Measurements from ENCODE around the gene KCNC1.
A peak's percentile ranks its signal among the peaks of the same experiment; 100 is the strongest.

The KCNC1 gene

GRCh38 chr11:17734418-17734911 lies at the start of gene KCNC1:
Gene KCNC1, plus strand, starts transcription at chr11:17734781. Its CDS starts 1,222 bp downstream, at chr11:17736003.
- no peak for DNase-seq

DNA sequence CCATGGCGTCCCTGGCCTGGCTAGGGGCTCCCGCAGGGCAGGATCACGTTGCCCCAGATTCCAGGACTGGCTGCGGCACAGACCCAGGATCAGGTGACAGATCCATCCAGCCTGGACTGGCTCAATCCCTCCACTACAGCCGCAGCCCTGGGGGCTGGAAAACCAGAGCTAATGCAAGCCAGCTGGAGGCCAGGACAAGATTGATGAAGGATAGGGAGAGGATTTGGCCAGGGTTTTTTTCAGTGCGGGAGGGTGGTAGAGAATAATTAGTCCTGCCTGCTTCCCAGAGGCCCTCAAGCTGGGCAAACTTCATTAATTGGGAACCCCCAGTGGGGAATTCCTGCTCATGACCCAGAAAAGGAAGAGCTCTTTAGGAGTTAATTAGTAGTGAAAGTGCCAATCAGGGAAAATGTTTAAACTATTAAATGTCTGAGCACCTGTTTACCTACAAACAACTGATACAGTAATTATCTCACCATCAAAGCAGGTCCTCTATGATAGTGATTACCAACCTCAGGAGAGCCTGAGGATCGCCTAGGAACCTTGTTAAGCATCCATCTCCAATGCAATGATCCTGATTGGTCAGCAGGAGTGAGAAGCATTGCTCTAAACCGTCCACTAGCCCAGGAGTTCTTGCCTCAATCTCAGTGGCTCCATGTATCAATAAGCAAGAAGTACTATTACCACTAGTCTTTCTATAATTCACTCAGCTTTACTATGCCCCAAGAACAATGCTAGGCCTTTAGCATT lies 48.2 kb upstream of the KCNC1 start:
- DNase-seq = no peak

DNA sequence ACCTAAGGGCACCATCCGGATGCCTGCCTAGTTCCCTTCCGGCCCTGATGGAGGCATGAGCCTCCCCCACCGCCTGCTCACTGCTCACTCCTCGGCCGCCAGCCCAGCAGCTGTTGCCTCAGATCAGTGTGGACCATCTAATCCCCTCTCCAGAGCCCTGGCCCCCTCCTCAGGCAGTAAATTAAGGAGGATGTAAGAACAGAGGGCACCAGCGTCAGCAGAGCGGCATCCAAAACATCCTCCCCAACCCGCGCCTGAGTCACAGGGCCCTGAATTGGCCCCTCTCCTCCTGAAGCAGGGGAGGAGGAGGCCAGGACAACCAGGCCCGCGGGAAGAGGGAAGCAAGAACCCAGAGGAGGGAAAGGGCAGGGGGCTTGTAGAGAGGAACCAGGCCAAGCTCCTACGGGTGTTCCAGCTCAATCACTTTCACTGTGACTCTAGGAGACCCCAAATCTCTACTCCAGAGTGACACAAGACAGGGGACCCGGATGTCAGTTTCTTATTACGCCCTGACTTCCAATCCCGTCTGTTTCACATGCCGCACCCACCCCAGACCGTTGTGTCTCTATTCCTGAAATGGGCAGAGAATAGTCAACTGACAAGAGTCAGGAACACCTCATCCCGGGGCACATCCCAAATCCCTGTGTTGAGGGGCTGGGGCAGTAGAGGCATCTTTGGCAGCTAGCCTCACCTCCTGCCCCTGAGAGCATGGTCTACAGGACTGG lies 46.5 kb upstream of the KCNC1 start:
- no peak for DNase-seq

DNA sequence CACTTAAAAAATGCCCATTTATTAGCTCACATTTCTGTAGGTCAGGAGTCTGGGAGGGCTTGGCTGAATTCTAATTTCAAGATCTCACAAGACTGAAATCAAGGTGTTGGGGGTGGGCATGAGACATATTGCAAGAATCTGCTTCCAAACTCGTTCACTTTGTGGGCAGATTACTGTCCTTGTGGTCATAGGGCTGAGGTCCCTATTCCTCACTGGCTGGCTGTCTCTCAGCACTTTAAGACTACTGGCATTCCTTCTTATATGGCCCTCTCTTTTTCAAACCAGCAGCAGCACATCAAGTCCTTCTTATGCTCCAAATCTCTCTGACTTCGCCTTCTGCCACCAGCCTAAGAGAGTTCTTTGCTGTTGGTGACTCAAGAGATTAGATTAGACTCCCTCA lies 43.0 kb upstream of the KCNC1 start:
- DNase-seq = no peak

- DNase-seq = no peak
These were observed 42.6 kb upstream of the KCNC1 start for GRCh38 chr11:17691976-17692375.

GRCh38 chr11:17692931-17693330 lies 41.6 kb upstream of the KCNC1 start:
- no peak for DNase-seq

DNA sequence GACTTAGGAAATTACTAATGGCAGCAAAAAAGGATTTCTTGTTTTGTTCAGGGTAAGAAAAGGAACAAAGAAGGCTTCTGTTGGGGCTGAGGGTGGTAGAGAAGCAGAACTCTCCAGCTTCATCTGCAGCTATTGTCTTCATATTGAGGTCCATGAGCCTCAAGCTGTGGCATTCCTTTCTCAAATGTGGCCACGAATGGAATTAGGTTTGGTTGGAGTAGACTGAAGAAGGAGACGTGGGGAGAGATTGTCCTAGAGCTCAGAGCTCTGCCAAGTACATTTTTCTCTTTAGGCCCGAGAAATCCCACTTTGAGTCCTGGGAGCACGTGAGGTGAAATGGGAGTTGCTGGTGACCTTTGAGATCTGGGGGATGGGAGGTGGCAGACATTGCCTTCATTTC lies 41.0 kb upstream of the KCNC1 start:
- no peak for DNase-seq

GRCh38 chr11:17694494-17695110 lies 40.0 kb upstream of the KCNC1 start:
- no peak for DNase-seq

- DNase-seq = no peak
These were observed 38.8 kb upstream of the KCNC1 start for GRCh38 chr11:17695454-17696441.

DNA sequence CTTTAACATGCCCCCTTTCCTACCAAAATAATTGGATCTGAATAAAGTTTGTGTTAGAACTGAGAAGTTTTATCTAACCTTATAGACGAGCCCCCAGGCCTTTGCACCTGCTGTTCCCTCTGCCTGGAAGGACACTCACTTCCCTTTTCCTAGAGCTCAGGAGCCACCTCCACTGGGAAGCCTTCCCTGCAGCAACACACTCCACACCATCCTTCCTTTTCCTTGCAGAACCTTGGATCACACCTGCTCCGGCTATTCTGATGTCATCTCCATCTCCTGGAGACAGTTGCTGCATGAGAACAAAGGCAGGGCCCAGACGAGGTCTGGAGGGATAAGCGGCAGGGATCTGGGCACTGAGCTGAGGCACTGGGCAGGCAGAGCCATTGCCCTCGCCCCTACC lies 37.8 kb upstream of the KCNC1 start:
- DNase-seq = no peak

GRCh38 chr11:17697175-17697949 lies 37.2 kb upstream of the KCNC1 start:
- no peak for DNase-seq

DNA sequence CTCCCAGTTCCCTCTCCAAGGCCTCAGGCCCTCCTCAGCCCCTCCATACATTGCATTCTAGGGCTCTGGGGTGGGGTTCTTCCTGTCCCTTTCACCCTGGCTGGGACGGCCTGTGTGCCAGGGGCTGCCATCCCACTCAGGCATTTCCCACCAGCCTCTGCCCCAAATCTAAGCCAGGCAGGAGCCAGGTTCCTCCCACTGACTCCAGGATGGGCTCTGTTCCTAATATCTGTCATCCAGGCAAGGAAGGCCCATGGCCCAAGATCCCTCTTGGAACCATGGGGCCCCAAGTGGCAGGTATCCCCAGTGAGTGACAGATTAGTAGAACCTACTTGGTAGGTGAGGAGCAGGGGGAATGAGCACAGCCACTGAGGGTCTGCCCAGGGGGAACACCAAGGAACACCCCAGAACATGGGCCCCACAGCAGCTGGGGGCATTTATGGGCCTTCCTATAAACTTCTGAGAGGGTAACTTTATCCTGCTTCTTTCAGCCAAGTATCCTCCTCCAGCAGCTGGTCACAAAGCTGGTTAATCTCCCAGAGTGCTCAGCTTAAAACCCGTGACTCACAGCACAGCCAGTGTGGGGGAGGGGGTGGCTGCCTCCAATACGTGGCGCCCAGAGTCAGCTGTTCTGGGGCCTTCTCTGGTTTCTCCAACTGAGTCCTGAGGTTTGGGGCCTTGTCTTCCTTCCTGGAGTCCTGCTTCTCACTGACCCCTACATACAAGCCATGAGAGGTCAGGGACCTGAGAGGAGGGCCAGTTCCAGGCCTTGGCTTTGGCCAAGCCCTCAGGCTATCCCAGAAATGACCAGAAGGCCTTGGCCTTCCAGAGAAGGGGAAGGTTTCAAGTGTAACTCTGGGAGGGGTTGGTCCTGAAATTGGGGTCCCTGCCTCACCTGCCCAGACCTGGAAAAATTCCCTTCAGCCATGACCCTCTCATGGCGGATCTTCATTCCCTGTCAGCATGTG lies 35.1 kb upstream of the KCNC1 start:
- no peak for DNase-seq

- DNase-seq = no peak
These were observed 33.6 kb upstream of the KCNC1 start for GRCh38 chr11:17700991-17701390.

- DNase-seq = no peak
These were observed 31.7 kb upstream of the KCNC1 start for GRCh38 chr11:17702876-17703275.

- peak; percentile 34 for DNase-seq
These were observed 30.6 kb upstream of the KCNC1 start for GRCh38 chr11:17703951-17704350.

- DNase-seq = no peak
These were observed 26.8 kb upstream of the KCNC1 start for GRCh38 chr11:17707830-17708229.

GRCh38 chr11:17711836-17712235 lies 22.7 kb upstream of the KCNC1 start:
- DNase-seq = no peak

DNA sequence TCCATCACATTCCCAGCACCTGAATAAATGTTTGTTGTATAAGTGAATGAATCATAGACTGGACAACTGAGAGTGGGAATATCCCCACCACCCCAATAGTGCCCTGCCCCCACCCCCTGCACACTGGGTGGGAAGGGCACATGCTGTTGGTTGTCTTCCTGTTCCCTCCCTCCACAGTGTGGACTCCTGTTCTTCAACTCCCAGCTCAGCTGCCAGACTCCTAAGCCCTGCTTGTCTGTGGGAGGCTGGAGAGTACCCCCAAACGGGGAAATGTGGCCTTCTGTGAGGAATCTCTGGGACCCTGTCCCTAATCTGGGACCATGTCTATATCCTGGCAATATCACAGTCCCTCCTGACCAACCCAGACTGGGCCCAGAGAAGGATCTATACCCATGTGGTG lies 20.7 kb upstream of the KCNC1 start:
- DNase-seq = no peak

DNA sequence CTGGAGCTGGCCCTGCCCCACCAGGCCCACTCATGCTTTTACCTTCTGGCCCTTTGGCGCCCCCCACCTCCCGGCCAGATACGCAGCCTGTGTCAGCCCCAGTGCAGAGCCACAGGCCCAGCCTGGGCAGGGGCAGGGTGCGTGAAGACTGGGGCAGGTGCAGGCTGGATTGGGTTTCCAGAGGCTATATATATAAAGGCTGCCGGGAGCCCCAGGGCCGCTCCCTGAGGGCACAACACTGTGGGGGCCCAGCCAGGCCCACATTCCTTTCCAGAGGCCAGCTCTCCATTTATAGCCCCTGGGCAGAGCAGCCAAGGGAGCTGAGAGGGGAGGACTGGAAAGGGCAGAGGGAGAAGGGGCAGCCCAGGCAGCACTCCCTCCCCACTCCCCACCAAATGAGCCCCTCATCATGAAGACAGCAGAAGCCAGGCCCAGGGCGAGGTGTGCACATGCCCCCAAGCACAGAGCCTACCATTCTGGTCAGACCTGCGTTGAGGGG lies 20.2 kb upstream of the KCNC1 start:
- DNase-seq = no peak

GRCh38 chr11:17714870-17715269 lies 19.7 kb upstream of the KCNC1 start:
- DNase-seq = no peak

Data from activated CD4-positive, alpha-beta T cell treated with anti-CD3 and anti-CD28 coated beads, Interleukin-10, Interleukin-2, amounts not matched to agents 100 ng/mL and 50 ng/mL, durations not matched to agents 16 hours and 8 hours (primary cell).